Ovary (tissue), 9 donors: ENCODE results near the gene PARP3. TPM values are rescaled to one million over a fixed set of nuclear protein-coding genes. Genes with fewer than 3 reads are reported as not detected.

Source experiments
- DNase-seq, 5 donors: peaks; one replicate each; pipeline ENCODE4 v3.0.0-alpha.2; 2019 to 2020
- H3K27ac ChIP-seq, 2 donors: fragments of 200-600 bp; one replicate each; pipeline versions ENCODE4 v1.5.1 to v1.8.0; 2019 to 2022
- H3K27me3 ChIP-seq: fragments of 200-600 bp; one replicate; pipeline ENCODE4 v1.8.0; 2022
- H3K36me3 ChIP-seq: fragments of 200-600 bp; sonication (generic); one replicate; pipeline ENCODE4 v1.5.1; 2019
- H3K4me1 ChIP-seq: one replicate; pipeline ENCODE4 v1.8.1; 2013; ENCODE audit warnings: mild to moderate bottlenecking, moderate library complexity; ENCODE audit not compliant: insufficient read depth
- H3K4me3 ChIP-seq: fragments of 200-600 bp; sonication (generic); one replicate; pipeline ENCODE4 v1.5.1; 2017
- H3K9me3 ChIP-seq, 2 donors: fragments of 200-600 bp in 1 of 2; sonication (generic) in 1 of 2; one replicate each; pipeline versions ENCODE4 v1.5.1 to v1.8.1; 2013 to 2019; ENCODE audit warnings: mild to moderate bottlenecking in 1 of 2, moderate library complexity in 1 of 2
- CTCF ChIP-seq, 3 donors: fragments of 450-650 bp in 2 of 3; fragments of 200-600 bp in 1 of 3; IDR thresholded peaks; one replicate each; pipeline versions ENCODE4 v1.5.1 to v1.8.0; 2016 to 2022; ENCODE audit warnings: antibody characterized with exemption in 3 of 3, mild to moderate bottlenecking in 1 of 3
- EP300 ChIP-seq: sonication (generic); formaldehyde crosslinking; IDR thresholded peaks from one replicate; pipeline ENCODE4 v1.6.1; 2017; ENCODE audit warnings: antibody characterized with exemption
- POLR2A ChIP-seq: fragments of 450-650 bp; IDR thresholded peaks from one replicate; pipeline ENCODE4 v1.6.1; 2017; ENCODE audit warnings: antibody characterized with exemption, mild to moderate bottlenecking, moderate library complexity
- WGBS, 3 donors: extraction: QIAGEN DNeasy Blood & Tissue Kit in 1 of 3; methylation state at CpG; one replicate each; pipeline versions ENCODE4 v1.1.5 to v1.1.7; 2013 to 2017; 5-methylcytosine and 5-hydroxymethylcytosine counted together
- intact Hi-C, 4 donors: fragments of 100-400 bp; cut with DNase I; formaldehyde crosslinking; loops; one replicate each; pipeline versions ENCODE4 v1.11.0 to v1.15.1; 2022 to 2023
- polyA plus RNA-seq, 2 donors: library from polyadenylated mRNA; stranded (reverse); fragments of 200-250 nt in 1 of 2; fragments of 350-450 nt in 1 of 2; fragmentation: Illumina TruSeq in 1 of 2; extraction: RNeasy Lipid Tissue Mini Kit (QIAGEN cat#74804) in 1 of 2; gene quantifications; one replicate each; pipeline ENCODE4 v1.2.3, GENCODE V29; 2013 to 2014
- total RNA-seq, 7 donors: library from RNA; depleted of rRNA in 2 of 7; stranded (reverse); fragments of >200 nt in 2 of 7; fragmentation: NEBNext Ultra II Directional in 3 of 7; extraction: Animal tissue kit (Norgen Biotek cat#: 25700) in 3 of 7; gene quantifications; one replicate each; pipeline versions ENCODE4 v1.1.0 to v1.2.4, GENCODE V29; 2016 to 2023
- donor health status: DM: no; HTN: no; CAD: no; lungs with moderate emphysema.
- donor health status: DM: no; HTN: no; CAD: no.
- donor health status: Bipolar disorder and iron deficiency.
- donor health status: DM: yes; HTN: yes; CAD: no.
- donor health status: DM: no; HTN: no; CAD: no.
- donor health status: DM: yes; HTN: yes; CAD: no.

Gene PARP3
- total and polyA plus RNA-seq, 9 donors: 8.2 to 19.4 (median 11.0) TPM

DNA sequence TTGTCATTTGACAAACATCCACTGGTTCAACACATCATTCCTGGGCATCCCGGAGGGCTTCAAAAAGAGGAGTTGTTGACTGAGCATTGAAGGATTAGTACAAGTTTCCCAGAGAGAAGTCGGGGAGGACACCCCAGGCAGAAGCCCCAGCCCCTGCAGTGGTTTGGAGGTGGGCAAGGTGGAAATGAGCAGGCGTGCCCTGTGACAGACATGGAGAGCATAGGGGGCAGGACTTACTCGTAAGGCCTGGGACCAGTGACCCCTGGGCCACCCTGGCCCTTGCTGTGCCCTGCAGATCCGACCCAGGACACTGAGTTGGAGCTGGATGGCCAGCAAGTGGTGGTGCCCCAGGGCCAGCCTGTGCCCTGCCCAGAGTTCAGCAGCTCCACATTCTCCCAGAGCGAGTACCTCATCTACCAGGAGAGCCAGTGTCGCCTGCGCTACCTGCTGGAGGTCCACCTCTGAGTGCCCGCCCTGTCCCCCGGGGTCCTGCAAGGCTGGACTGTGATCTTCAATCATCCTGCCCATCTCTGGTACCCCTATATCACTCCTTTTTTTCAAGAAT, 5.9 kb downstream of the PARP3 start:
- H3K27me3 ChIP-seq: no peaks in the 10 kb centered on the region
- H3K4me1 ChIP-seq: peaks cover 2% of the 10 kb centered on the region
- H3K27ac ChIP-seq: no peak overlapping the region
- intact Hi-C loops: loop anchor here in 1 of 4 donors (10.0 kb wide), 1 partner anchor 1333 kb away; the partner anchor contains the start of genes CISH and MAPKAPK3
- no peaks in the 10 kb centered on the region for H3K9me3 ChIP-seq
- H3K36me3 ChIP-seq: no peaks in the 10 kb centered on the region
- TF ChIP-seq EP300: no peak
- no peak for TF ChIP-seq CTCF (IDR thresholded peaks at IDR 0.05)
- no peak for TF ChIP-seq POLR2A
- WGBS, 3 donors: 92 to 94% (median 94%) methylated on average over 10 of the region's 10 CpGs
- DNase-seq: peak in 1 of 5 donors; percentile 23
- H3K4me3 ChIP-seq: no peak overlapping the region

DNA sequence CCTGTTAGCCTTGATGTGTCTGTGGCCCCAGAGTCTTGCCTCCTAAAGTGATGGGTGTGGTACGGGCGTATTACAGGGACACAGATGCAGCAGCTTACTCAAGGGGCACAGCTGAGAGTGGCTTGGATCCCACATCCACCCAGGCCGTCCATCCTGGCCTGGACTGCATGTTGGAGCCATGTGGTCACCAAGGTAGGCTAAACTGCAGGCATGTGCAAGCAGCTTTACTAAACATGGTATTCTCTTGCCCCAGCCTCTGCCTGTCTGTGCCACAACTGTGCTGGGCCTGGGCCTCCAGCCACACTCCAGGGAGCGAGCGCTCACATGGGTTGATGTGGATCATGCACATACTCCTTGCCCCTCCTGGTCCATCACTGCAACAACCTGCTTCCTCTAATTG, 7.0 kb downstream of the PARP3 start:
- 89 to 97% (median 94%) methylated on average over 5 of the region's 5 CpGs for WGBS, 3 donors
- Histone ChIP-seq H3K4me3 (no peak overlapping the region), H3K27ac (no peak overlapping the region), H3K36me3 (no peaks in the 10 kb centered on the region), H3K9me3 (no peaks in the 10 kb centered on the region), H3K27me3 (no peaks in the 10 kb centered on the region), H3K4me1 (no peaks in the 10 kb centered on the region)
- intact Hi-C loops: loop anchor here in 1 of 4 donors (10.0 kb wide), 1 partner anchor 1334 kb away; the partner anchor contains the start of genes CISH and MAPKAPK3
- TF ChIP-seq POLR2A: no peak
- no peak for TF ChIP-seq CTCF (IDR thresholded peaks at IDR 0.05)
- no peak for TF ChIP-seq EP300
- peak in 1 of 5 donors; percentile 10 for DNase-seq

DNA sequence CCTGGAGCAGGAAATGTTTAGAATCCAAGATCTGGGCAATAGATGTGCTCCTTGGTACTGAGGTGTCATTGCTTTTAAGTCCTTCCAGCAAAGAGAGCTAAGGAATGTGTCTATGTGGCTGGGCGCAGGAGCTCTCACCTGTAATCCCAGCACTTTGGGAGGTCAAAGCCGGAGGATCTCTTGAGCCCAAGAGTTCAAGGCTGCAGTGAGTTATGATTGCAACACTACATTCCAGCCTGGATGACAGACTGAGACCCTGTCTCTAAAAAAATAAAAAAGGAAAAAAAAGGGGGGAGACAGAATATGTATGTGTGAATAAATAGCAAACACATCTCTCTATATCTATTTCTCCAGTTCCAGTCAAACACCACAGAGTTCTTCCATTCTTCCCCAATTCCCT, 8.7 kb downstream of the PARP3 start:
- Histone ChIP-seq H3K36me3 (no peaks in the 10 kb centered on the region), H3K4me1 (peaks cover 4% of the 10 kb centered on the region), H3K4me3 (no peak overlapping the region), H3K27me3 (no peaks in the 10 kb centered on the region), H3K27ac (no peak overlapping the region), H3K9me3 (no peaks in the 10 kb centered on the region)
- intact Hi-C loops: no loop called here
- no peak for DNase-seq
- 73 to 93% (median 82%) methylated on average over 2 of the region's 2 CpGs for WGBS, 3 donors
- TF ChIP-seq EP300: no peak
- TF ChIP-seq POLR2A: no peak
- TF ChIP-seq CTCF (IDR thresholded peaks at IDR 0.05): no peak

- Histone ChIP-seq H3K4me1 (peaks cover 4% of the 10 kb centered on the region), H3K9me3 (no peaks in the 10 kb centered on the region), H3K4me3 (no peak overlapping the region), H3K27ac (no peak overlapping the region), H3K36me3 (no peaks in the 10 kb centered on the region), H3K27me3 (no peaks in the 10 kb centered on the region)
- intact Hi-C loops: no loop called here
- no peak for TF ChIP-seq CTCF (IDR thresholded peaks at IDR 0.05)
- no peak for TF ChIP-seq EP300
- TF ChIP-seq POLR2A: no peak
- peak in 2 of 5 donors; percentile 6 to 9 for DNase-seq
- 58 to 64% (median 63%) methylated on average over 3 of the region's 3 CpGs for WGBS, 3 donors
Measured at GRCh38 chr3:51953445-51953844, 11.3 kb downstream of the PARP3 start.
